ENCODE results near the gene CNTROB.

The CNTROB gene

DNA sequence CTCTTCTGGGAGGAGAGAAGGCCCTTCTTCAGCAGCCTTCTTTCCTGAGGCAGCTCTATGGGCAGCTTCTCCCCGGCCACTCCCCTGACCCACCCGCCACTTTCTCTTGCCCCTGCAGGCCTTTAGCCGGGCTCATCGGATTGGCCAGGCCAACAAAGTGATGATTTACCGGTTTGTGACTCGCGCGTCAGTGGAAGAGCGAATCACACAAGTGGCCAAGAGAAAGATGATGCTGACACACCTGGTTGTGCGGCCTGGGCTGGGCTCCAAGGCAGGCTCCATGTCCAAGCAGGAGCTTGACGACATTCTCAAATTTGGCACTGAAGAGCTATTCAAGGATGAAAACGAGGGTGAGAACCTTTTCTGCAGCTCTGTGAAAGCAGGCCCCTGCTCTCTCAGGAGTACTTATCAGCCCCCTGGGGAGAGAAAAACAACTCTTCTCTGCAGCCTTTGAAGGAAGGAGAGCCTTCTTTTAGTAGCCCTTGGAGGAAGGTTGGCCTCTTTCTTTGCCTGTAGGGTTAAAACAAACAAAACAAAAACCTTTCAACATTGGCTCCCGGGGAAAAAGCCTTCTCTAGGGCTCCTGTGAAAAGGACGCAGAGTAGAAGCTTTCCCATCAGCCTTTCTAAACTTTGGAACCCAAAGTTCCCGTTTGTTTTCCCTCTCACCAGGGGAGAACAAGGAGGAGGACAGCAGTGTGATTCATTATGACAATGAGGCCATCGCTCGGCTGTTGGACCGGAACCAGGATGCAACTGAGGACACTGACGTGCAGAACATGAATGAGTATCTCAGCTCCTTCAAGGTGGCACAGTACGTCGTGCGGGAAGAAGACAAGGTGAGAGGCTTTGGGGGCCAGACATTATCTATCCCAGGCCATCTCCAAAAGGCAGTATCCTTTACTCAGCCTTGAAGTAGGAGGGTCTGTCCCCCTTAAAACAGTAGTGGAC is 28.6 kb upstream of the CNTROB start:
- no peak for DNase-seq

DNA sequence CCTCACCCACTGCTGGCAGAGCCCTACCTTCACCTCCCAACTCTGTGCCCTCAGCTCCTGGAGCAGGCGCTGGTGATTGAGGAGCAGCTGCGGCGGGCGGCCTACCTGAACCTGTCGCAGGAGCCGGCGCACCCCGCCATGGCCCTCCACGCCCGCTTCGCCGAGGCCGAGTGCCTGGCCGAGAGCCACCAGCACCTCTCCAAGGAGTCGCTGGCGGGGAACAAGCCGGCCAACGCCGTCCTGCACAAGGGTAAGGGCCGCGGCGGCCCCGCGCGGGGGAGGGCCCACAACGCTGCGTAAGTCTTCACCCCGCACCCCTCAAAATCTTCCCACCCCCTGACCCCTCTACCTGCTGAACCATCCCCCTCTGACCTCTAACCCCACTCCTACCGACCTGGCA is 22.9 kb upstream of the CNTROB start:
- DNase-seq, result no peak

DNA sequence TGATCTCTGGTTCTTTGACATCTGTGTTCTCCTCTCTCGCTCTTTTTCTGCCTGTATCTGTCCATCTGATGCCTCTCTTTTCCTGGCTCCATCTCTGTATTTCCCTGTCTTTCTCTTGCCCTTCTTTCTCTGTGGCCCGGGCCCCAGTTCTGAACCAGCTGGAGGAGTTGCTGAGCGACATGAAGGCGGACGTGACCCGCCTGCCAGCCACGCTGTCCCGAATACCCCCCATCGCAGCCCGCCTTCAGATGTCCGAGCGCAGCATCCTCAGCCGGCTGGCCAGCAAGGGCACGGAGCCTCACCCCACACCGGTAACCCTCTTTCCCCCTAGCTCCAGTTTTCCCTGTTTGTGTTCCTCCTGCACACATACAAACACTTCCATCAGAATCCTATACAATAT is 21.7 kb upstream of the CNTROB start:
- no peak for DNase-seq

GRCh38 chr17:7910711-7911110 is 21.3 kb upstream of the CNTROB start:
- no peak for DNase-seq

- DNase-seq, result no peak
Measured at GRCh38 chr17:7911116-7911515, 20.9 kb upstream of the CNTROB start.

DNA sequence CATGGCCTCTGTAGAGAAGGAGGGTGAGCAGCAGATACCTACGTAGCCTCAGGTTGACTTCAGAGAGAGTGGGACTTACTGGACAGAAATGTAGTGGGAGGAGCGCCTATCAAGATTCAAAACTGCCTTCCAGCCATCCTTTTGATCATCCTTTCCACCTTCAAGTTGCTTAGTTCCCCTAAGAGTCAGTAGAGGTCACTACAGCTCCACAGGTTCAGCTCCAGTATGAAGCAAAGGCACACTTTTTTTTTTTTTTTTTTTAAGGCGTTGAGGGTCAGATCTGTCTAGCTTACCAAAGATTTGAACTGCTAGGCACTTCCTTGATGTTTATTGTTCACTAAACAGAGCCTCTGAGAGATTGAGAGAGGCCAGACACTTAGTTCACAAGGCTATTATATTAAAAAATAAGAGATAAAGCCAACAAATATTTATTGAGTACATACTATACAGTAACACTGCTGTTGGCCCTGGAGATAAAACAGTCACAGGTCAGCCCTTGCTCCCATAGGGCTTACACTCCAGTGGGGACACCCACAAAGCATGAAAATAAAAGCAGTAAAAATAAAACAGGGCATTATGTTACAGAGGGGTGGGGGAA is 19.0 kb upstream of the CNTROB start:
- peak; percentile 85 for DNase-seq

GRCh38 chr17:7915179-7915610 is 16.8 kb upstream of the CNTROB start:
- no peak for DNase-seq

- DNase-seq, result peak; percentile 88
Measured at GRCh38 chr17:7915611-7916384, 16.2 kb upstream of the CNTROB start, which contains the start of gene RNF227. Gene RNF227, minus strand, starts transcription at chr17:7916289. Its CDS starts 94 bp downstream, at chr17:7916195.

DNA sequence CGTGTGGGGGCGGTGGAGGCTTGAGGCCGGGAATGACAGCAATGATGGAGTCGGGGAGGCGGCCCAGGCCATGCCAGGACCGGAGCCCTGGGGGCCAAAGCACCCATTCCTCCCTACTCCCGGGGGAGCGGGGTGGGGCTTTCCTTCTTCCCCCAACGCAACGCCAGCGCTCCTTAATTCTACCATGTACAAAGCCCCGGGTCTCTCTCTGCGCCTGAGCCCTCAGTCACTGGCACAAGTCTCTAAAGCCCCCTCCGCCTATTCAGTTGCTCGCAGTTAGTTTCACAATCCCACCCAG is 15.7 kb upstream of the CNTROB start:
- no peak for DNase-seq

DNA sequence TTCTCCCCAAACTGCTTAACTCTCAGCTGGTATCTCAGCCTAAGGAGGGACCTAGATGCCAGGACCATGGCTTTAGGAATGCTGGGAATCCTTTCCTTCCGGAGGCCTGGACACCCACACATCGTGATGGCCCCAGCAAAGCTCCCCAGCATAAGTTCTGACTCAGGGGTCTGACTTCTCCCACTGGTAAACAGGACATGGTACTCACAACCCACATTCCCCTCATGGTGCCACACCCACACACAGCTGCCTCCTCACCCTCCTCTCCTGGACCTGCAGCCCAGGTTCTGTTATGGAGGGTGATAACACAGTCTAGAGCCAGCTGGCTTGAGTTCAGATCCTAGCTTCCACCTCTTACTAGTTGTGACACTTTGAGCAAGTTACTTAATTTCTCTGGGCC is 15.2 kb upstream of the CNTROB start:
- DNase-seq, result no peak

DNA sequence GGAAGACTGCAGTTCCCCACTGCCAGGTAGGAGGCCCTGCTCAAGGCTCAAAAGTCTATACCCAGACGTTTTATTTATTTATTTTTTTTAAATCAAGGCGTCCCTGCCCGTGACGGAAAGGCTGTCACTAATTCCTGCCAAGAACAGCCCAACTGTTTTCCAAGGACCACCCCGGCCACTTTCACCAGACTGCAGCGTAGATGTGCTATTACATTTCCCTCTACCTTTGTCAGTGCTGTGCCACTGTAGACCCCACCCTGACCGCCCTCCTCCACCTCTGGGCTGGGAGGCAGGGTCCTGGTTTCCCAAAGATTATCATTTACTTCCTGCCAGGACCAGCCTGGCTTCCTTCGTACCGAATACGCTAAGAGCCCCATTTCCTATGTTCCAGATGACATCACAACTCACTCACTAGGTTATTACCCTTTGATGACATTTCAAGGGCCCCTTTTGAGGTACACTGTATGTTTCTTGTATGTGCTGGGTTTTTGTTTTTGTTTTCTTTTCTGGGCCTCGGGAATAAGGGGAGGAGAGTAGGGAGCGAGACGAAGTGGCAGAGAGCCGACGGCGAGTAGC is 9.6 kb upstream of the CNTROB start:
- DNase-seq, result no peak

GRCh38 chr17:7922845-7923628 is 9.0 kb upstream of the CNTROB start:
- peak; percentile 89 for DNase-seq

DNA sequence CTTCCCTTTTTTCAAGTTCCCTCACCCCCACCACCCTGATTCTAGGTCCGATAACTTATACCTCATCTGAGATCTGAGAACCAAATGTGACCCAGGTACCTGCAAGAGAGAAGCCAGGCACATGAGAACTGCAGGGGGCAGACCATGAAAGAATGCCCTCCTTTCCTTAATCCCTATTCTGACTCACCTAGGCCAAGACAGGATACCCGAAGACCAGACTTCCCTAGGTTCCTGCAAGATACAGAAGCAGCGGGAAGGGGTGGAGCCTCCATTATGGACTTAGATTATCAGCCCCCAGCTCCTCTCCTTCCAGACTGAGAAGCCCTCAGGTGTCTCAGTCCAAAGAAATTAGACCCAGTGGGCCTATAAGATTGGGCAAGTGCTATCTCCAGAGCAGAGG is 4.4 kb upstream of the CNTROB start:
- no peak for DNase-seq

DNA sequence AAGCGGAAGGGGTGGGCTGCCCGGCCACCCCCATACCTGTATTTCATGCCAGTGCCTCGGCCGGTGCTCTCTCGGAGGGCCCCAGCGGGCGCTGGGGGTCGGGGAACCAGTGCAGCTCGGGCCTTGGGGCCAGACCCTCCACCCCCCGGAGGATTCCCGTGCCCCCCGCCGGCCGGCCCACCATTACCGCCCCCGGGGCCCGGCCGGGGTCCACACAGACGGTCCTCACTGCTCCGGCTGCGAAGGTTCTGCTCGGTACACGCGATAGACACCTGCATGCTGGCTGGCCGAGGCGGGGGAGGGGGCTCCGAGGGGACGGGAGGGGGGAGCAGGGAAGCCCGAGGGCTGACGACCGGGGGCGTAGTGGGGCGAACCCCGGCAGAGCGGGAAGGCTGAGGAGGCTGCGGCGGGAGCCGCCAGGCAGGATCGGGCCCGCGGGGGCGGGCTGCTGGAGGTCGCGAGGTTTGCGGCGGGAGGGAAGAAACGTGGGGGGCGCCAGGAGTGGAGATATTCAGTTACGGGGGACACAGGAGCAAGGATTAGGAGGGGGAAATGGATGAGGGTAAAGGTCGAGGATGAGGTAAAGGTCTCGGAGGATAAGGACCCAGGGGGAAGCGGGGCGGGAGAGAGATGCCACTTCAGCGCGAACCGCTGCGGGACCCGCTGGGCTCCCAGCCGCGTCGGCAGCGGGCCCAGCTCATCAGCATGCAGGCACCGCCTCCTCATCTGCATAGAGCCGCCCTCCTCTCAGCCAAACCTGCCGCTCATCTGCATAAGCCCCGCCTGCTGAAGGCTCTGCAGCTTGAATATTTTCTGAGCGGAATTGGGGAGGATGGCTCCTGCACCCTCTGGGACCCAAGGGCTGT is 2.6 kb upstream of the CNTROB start, which contains the start of gene KCNAB3:
Gene KCNAB3, minus strand, starts transcription at position 699 of the 866 bp plus-strand sequence. Its CDS starts 421 bp downstream, at position 278.
- DNase-seq, result peak; percentile 67

DNA sequence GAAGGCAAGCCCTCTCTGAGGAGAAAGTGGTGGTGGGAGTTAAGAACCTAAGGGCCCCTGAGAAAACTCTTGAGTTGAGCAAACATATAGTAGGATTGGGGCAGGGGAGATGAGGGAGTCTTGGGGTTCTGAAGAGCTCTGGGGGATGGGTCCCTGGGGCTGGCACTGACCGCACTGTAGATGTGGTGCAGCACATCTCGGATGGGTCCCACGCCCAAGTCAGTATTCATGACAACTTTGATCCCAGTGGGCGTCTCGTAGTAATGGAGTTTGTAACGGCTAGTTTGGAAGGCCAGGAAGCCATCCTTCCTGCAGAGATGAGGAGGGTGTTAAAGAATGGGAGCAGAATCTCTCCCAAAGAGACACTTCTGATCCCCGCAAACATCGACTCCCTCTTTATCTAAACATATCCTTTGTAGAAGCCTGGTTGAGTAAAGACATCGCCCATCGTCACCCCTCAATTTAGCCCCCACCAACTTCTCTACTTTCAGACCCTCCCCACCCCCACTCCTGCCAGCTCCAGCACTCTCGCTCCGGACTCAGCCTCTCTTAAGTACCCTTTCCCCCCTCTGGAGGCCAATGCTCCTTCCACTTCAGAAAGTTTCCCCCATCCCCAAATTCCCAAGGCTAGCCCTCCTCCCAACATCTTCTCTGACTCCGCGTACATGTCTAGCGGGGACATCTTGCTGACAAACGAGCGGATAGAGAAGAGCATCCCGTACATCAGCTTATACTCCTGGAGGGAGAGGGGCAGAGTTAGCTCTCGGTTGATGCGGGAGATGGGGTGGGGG is 970 bp upstream of the CNTROB start:
- no peak for DNase-seq

DNA sequence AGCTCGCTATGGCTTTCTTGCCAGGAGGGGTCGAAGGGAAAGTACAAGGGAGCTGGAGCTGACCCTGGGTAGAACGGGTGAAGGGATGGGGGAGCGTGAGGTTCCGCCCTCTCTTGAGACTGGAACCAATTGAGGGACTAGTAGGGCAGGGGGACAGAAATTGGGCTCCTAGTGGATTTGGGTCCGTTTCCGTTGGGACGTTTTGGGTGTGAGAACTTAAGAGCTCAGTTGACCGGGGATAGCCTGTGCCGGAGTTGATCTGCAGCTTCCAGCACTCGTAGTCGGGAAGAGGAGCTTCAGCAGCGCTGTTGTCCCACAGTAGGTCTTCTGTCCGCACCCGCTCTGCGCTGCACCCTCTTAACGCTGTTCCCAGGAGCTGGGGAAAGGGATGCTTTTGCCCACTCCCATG is 481 bp downstream of the CNTROB start:
- no peak for DNase-seq

- DNase-seq, result peak; percentile 30
Measured at GRCh38 chr17:7932949-7933348, 943 bp downstream of the CNTROB start.

DNA sequence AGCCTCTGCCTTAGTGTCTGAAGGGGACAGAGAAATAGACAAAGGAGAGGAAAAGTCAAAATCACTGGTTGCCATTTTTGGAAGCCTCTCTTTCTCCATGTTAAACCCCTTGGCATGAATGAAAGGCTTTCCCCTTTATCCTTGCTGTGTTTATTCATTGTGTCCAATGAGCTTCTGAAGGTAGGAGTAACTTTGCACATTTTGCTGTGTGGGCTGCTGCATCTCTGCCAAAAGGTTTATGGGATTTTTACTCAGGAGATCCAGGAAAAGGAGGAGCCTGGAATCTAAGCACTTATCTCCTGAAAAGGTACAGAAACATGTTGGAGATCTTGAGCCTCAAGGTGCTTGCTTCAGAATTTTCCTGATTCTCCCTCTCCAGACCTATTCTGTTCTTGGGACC is 3.9 kb downstream of the CNTROB start:
- no peak for DNase-seq

DNA sequence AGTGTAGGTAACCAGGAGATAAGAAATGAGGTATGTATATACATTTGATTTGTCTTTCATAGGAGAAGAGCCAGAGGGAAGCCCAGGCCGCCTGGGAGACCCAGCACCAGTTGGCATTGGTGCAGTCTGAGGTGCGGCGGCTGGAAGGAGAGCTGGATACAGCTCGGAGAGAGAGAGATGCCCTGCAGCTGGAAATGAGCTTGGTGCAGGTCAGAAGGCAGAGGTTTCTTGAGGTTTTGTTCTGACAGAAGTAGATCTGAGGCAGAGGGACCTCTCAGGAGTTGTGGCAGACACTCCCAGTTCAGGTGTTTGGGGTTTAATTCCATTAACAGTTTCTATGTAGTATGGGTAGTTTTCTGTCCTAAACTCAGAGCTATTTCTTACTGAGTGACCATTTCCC is 8.0 kb downstream of the CNTROB start:
- DNase-seq, result no peak

- DNase-seq, result no peak
Measured at GRCh38 chr17:7940743-7941142, 8.7 kb downstream of the CNTROB start.
